Renal cortex interstitium (tissue), 11 donors: ENCODE data around the gene PRH1. TPM values are rescaled to one million over a fixed set of nuclear protein-coding genes. Genes with fewer than 3 reads are reported as not detected.

ENCODE experiments used
- DNase-seq, 11 donors: peaks; one replicate each; pipeline ENCODE4 v3.0.0-alpha.2; 2013; ENCODE audit warnings: low read depth in 9 of 11, low spot score in 4 of 11; ENCODE audit errors: extremely low read depth in 1 of 11
- polyA plus RNA-seq, 3 donors: library from polyadenylated mRNA; unstranded; fragments of 120-200 nt; gene quantifications; one replicate each; pipeline ENCODE4 v1.2.1, GENCODE V29; 2013; ENCODE audit not compliant: insufficient read length in 3 of 3

The PRH1 gene
- polyA plus RNA-seq, 3 donors = 13.0 to 18.0 (median 15.2) TPM

DNA sequence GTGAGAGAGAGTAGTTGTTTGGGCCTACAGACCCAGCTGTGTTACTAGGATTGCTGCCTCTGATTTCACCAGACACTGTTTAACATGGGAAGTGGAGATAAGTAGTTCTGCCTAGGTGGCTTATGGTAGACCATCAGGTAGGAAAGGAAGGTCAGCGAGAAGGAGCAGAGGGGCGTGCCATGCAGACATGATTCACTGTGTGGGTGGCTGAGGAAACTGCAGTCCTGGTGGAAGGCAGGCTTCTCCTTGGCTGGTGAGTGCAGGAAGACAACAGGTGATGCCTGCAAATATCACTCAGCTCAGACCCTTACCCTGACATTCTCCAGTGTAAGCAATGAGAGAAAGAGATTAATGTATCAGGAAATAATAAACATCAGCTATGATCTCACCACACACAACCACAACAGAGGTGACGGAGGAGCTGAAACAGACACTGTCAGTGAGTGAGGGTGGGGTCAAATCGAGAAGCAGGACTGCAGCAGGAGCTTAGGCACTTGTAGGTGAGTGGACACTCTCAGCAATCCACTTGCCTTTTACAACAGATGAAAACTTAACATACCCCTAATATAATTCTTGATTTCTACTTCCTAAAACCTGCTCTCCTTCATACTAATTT, 32.7 kb downstream of the PRH1 start:
- DNase-seq = no peak

DNA sequence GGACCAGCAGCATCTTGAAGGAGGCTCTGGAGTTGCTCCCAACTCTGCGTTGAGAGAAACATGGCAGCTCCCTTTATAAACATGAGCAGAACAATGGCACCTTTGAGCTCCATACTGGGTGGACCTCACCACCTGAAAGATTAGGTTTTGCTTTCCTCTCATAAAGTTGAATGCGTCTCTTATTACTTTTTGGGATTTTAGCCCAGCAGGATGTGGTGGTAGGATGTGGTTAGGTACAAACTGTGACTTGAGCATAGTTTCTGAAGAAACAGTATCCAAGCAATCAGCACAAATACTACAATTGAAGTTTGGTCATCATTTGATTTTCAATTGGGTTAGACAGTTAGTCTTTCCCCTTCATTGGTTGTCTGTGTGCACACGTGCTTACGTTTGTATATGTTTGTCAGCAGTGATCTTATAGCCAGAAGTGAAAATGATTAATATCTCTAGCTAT, 34.6 kb downstream of the PRH1 start, which contains the start of gene PRR4:
PRR4 (minus strand) TSS at position 51 of the 454 bp plus-strand sequence; CDS start at position 13, 38 bp downstream.
- DNase-seq = no peak

DNA sequence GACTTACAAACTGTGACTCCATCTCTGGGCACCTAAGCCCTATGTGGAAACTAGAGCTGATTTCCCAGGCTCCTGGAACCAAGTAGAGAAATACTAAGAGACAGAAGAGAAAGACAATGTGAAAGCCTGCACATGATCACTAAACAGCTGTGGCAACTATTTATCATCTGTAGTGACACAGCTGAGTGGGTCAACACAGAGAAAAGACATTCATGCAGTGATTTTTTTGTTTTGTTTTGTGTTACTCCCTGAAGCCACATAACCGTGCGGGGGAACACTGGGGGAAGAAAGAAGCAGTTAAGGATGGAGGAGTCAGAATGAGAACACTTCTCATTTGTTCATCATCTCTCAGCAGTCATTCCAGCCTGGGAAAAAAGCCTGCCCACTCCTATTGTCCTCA, 36.3 kb downstream of the PRH1 start:
- peak in 1 of 11 donors; percentile 11 for DNase-seq

DNA sequence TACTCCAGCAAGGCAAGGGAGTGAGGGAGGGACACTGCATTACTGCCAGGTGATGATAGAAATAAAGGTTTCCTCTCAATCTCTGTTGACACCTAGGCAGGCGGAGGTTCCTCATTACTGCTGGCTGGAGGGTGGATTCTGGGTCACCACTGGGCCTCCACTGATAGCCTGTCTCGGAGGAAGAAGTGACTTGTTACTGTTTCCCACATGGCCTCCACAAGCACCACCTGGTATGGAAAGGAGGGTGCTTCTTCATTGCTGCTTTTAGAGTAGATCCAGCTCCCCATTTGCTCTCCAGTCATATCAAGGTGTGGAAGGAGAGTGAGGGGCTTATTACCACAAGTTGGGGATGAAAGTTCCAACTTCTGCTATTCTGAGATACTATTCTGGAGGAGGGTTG, 41.2 kb downstream of the PRH1 start:
- no peak for DNase-seq

DNA sequence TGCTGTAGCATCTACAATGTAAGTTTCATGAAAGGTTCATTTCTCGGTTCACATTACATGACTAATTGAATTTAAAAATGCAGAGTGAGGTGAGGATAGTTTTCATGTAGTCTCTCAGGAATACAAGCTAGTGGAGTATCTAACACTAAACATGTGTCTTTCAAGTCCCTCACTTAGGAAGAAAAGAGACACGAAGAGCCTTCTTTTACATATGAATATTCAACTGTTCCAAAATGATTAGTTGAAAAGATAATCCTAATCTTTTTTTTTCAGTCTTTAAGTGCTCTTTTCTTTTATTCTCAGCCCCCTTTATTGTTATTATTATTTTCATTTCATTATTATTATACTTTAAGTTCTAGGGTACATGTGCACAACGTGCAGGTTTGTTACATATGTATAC, 45.6 kb downstream of the PRH1 start:
- DNase-seq = no peak

Other genes with a start within 250 kb of the PRH1 start
- under 1 TPM; 0.64 to 0.80 (median 0.69) TPM for gene STYK1, start 210.2 kb downstream of the PRH1 start, polyA plus RNA-seq
- 100 to 1,000 TPM; 216 to 263 (median 254) TPM for gene YBX3, start 160.9 kb downstream of the PRH1 start, polyA plus RNA-seq
- not detected for gene TAS2R7, start 81.6 kb downstream of the PRH1 start, polyA plus RNA-seq
- gene TAS2R8, start 77.0 kb downstream of the PRH1 start, polyA plus RNA-seq = not detected
- gene TAS2R9, start 74.1 kb downstream of the PRH1 start, polyA plus RNA-seq = not detected
- gene TAS2R10, start 57.9 kb downstream of the PRH1 start, polyA plus RNA-seq = 1 to 10 TPM; 2.2 to 3.3 (median 2.7) TPM
- 10 to 100 TPM in 1 of 3 donors, 1 to 10 TPM in 2; 5.6 to 14.4 (median 8.8) TPM for gene PRR4, start 34.8 kb downstream of the PRH1 start, polyA plus RNA-seq
- gene TAS2R13, start 25.3 kb upstream of the PRH1 start, polyA plus RNA-seq = under 1 TPM in 1 of 3 donors, not detected in 2; 0.24 TPM
- under 1 TPM in 2 of 3 donors, not detected in 1; 0.56 TPM for gene PRH2, start 45.0 kb upstream of the PRH1 start, polyA plus RNA-seq
- gene TAS2R14, start 55.0 kb upstream of the PRH1 start, polyA plus RNA-seq = 1 to 10 TPM; 3.0 to 6.0 (median 3.1) TPM
- gene TAS2R50, start 102.7 kb upstream of the PRH1 start, polyA plus RNA-seq = under 1 TPM in 1 of 3 donors, not detected in 2; 0.20 TPM
- gene TAS2R20, start 114.0 kb upstream of the PRH1 start, polyA plus RNA-seq = 1 to 10 TPM; 1.1 to 4.0 (median 1.9) TPM
- 1 to 10 TPM; 1.1 to 2.5 (median 1.8) TPM for gene TAS2R19, start 138.4 kb upstream of the PRH1 start, polyA plus RNA-seq
- gene TAS2R31, start 147.2 kb upstream of the PRH1 start, polyA plus RNA-seq = 1 to 10 TPM; 1.1 to 2.9 (median 1.4) TPM
- not detected for gene TAS2R46, start 178.0 kb upstream of the PRH1 start, polyA plus RNA-seq
- under 1 TPM; 0.19 to 0.54 (median 0.20) TPM for gene TAS2R43, start 208.1 kb upstream of the PRH1 start, polyA plus RNA-seq